HG03097 (cell line): ENCODE data around the gene KCNH2.
"Not testable (repeated sequence)": the region's sequence is repeated elsewhere in the genome, so short reads cannot be mapped to it uniquely, and the experiment has no call there.

Experiments
- ATAC-seq: cut with Tn5 transposase; IDR thresholded peaks from one replicate; pipeline ENCODE4 v1.9.1; 2021; ENCODE audit not compliant: unreplicated experiment, low FRiP score

The KCNH2 gene

GRCh38 chr7:151012911-151013347, 34.8 kb upstream of the KCNH2 start:
- ATAC-seq, result no peak

- no peak for ATAC-seq
Observed at GRCh38 chr7:151012031-151012692, 34.0 kb upstream of the KCNH2 start.

- not testable (repeated sequence) for ATAC-seq
Observed at GRCh38 chr7:151011616-151012015, 33.5 kb upstream of the KCNH2 start.

GRCh38 chr7:151011097-151011409, 32.9 kb upstream of the KCNH2 start:
- ATAC-seq, result no peak

GRCh38 chr7:151010307-151011096, 32.4 kb upstream of the KCNH2 start:
- no peak for ATAC-seq

- ATAC-seq, result no peak
Observed at GRCh38 chr7:151010037-151010306, 31.9 kb upstream of the KCNH2 start.

GRCh38 chr7:151009327-151010036, 31.4 kb upstream of the KCNH2 start:
- no peak for ATAC-seq

- no peak for ATAC-seq
Observed at GRCh38 chr7:151008511-151009323, 30.6 kb upstream of the KCNH2 start.

GRCh38 chr7:151008143-151008510, 30.0 kb upstream of the KCNH2 start:
- ATAC-seq, result no peak

- ATAC-seq, result no peak
Observed at GRCh38 chr7:151007469-151007898, 29.4 kb upstream of the KCNH2 start.

- no peak for ATAC-seq
Observed at GRCh38 chr7:151006590-151007300, 28.6 kb upstream of the KCNH2 start.

- ATAC-seq, result no peak
Observed at GRCh38 chr7:151005566-151005965, 27.4 kb upstream of the KCNH2 start.

- no peak for ATAC-seq
Observed at GRCh38 chr7:151003572-151003971, 25.5 kb upstream of the KCNH2 start.

- ATAC-seq, result no peak
Observed at GRCh38 chr7:151001546-151001945, 23.4 kb upstream of the KCNH2 start.

GRCh38 chr7:151000897-151001495, 22.9 kb upstream of the KCNH2 start:
- ATAC-seq, result no peak

GRCh38 chr7:150999497-151000230, 21.5 kb upstream of the KCNH2 start:
- no peak for ATAC-seq

- no peak for ATAC-seq
Observed at GRCh38 chr7:150999001-150999400, 20.9 kb upstream of the KCNH2 start.

- ATAC-seq, result no peak
Observed at GRCh38 chr7:150998341-150998740, 20.2 kb upstream of the KCNH2 start.

- no peak for ATAC-seq
Observed at GRCh38 chr7:150997817-150998216, 19.7 kb upstream of the KCNH2 start.
